ENCODE data around the gene NFS1. TPM values are rescaled to one million over a fixed set of nuclear protein-coding genes. Genes with fewer than 3 reads are reported as not detected.

NFS1 gene
- total RNA-seq, 1 donor from 2014 or later, result 19.5 TPM

DNA sequence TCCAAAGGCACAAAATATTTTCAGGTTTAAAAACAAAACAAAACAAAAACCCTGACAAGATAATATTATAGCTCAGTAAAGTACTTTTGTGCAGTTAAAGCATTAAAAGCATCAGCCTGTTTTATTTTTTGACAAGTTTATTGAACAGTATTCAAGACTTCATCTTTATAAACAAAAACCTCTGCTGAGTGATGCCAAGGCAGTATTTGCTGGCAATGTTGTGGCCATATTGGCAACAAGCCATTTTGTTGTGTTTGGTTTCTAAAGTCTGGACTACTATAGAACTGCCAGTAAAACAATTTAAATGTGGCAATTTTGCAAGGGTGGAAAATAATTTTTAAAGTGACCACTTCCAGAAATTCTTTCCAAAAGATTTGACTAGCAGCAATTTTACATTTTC is 50.3 kb downstream of the NFS1 start:
- peaks cover 11% of the 10 kb centered on the region for H3K4me1 ChIP-seq
- H3K36me3 ChIP-seq, result peaks cover 22% of the 10 kb centered on the region
- H3K9me3 ChIP-seq, result no peaks in the 10 kb centered on the region
- intact Hi-C loops (cut with DNase I), result no loop called here
- no peaks in the 10 kb centered on the region for H3K27me3 ChIP-seq
- ATAC-seq (no peak), DNase-seq (no peak)
- H3K4me3 ChIP-seq, result no peak overlapping the region
- TF ChIP-seq, protein P1, sequence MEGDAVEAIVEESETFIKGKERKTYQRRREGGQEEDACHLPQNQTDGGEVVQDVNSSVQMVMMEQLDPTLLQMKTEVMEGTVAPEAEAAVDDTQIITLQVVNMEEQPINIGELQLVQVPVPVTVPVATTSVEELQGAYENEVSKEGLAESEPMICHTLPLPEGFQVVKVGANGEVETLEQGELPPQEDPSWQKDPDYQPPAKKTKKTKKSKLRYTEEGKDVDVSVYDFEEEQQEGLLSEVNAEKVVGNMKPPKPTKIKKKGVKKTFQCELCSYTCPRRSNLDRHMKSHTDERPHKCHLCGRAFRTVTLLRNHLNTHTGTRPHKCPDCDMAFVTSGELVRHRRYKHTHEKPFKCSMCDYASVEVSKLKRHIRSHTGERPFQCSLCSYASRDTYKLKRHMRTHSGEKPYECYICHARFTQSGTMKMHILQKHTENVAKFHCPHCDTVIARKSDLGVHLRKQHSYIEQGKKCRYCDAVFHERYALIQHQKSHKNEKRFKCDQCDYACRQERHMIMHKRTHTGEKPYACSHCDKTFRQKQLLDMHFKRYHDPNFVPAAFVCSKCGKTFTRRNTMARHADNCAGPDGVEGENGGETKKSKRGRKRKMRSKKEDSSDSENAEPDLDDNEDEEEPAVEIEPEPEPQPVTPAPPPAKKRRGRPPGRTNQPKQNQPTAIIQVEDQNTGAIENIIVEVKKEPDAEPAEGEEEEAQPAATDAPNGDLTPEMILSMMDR (IDR thresholded peaks at IDR 0.05), result no peak
- no peak overlapping the region for H3K27ac ChIP-seq

DNA sequence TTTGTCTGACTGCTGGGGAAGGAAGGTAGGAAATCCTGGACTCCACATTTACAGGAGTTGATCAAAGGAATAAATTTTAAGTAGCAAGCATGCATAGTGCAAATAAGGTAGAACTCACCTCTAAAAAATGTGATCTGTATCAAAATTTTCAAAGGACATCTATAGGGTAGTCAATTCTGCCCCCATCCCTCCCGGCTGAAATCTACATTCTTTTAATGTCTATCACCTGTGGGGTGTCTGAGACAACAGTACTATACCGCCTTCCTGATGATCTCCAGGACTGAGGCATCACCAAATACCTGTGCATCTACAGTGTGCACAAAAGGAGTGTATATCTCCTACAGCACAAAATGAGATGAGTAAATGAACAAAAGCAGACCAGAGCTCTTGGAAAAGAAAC is 54.3 kb downstream of the NFS1 start:
- Histone ChIP-seq H3K27me3 (no peaks in the 10 kb centered on the region), H3K36me3 (no peaks in the 10 kb centered on the region), H3K27ac (no peak overlapping the region), H3K4me1 (peaks cover 7% of the 10 kb centered on the region), H3K4me3 (no peak overlapping the region), H3K9me3 (no peaks in the 10 kb centered on the region)
- no peak for ATAC-seq
- TF ChIP-seq, protein P1 (IDR thresholded peaks at IDR 0.05), result no peak
- DNase-seq, result no peak
- intact Hi-C loops (cut with DNase I), result no loop called here

DNA sequence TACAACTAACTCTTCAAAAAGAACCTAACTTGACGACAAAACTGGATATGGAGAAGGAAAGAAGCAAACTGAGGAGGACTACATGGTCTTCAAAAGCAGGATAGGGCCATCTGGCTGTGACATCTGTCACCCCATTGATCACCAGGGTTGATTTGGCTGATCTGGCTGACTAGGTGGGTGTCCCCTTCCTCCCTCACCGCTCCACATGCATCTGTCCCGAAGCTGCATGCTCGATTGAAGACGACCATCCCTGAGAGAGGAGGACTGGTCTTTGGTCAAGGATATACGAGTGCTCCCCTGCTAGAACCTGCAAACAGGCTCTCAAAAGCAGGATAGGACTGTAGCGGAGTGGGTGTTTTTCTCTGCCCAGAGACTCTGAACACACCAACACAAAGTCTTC is 56.1 kb downstream of the NFS1 start:
- H3K4me3 ChIP-seq, result no peak overlapping the region
- no peak for ATAC-seq
- no peaks in the 10 kb centered on the region for H3K27me3 ChIP-seq

DNA sequence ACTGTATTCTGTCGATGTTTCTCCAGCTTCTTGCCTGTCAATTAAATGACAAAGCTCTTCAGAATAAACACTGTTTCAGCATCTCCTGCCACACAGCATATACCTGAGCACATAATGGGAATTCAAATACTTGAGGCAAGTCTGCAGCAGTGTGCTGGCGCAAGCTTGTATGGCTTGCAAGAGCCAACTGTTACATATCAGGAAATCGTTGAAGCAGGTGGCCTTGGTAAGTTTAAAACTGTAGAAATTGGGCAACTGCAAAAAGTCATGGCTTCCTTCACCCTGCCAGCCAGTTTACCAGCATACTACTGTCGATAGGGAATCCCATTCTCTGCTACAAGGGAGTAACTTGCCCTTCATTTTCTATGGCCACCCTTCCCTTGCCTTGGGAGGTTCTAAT is 57.4 kb downstream of the NFS1 start:
- no peaks in the 10 kb centered on the region for H3K36me3 ChIP-seq
- TF ChIP-seq, protein P1 (IDR thresholded peaks at IDR 0.05), result no peak
- no peak overlapping the region for H3K4me3 ChIP-seq
- DNase-seq, result no peak
- no peak overlapping the region for H3K27ac ChIP-seq
- no peaks in the 10 kb centered on the region for H3K4me1 ChIP-seq
- intact Hi-C loops (cut with DNase I), result no loop called here
- no peaks in the 10 kb centered on the region for H3K9me3 ChIP-seq
- no peaks in the 10 kb centered on the region for H3K27me3 ChIP-seq
- ATAC-seq, result no peak

More for the DNA sequence above, 56.1 kb downstream of the NFS1 start:
- Histone ChIP-seq H3K27ac (no peak overlapping the region), H3K36me3 (no peaks in the 10 kb centered on the region), H3K9me3 (no peaks in the 10 kb centered on the region), H3K4me1 (no peaks in the 10 kb centered on the region)
- TF ChIP-seq, protein P1 (IDR thresholded peaks at IDR 0.05), result no peak
- no peak for DNase-seq
- intact Hi-C loops (cut with DNase I), result no loop called here

DNA sequence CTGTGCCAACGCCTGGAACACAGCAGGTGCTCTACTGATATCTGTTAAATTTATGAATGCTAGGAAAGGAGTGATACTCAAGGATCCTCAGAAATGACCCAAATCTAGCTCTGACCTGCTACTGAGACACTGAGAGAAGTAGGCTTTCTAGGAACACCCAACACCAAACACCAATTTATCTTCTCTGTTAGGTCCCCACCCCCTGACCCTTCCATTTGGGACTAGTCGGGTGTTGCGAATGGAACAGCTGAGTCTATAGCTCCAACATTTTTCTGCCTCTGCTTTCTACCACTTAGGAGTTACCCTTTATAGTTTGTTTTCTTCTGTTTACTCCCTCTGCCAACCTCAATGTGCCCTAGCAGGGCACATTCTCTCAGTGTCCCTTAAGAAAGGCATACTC is 58.4 kb downstream of the NFS1 start:
- H3K4me3 ChIP-seq, result no peak overlapping the region
- H3K36me3 ChIP-seq, result no peaks in the 10 kb centered on the region
- no peak for DNase-seq
- ATAC-seq, result no peak
- TF ChIP-seq, protein P1 (IDR thresholded peaks at IDR 0.05), result no peak
- H3K27me3 ChIP-seq, result no peaks in the 10 kb centered on the region
- H3K4me1 ChIP-seq, result no peaks in the 10 kb centered on the region
- H3K27ac ChIP-seq, result no peak overlapping the region
- intact Hi-C loops (cut with DNase I), result no loop called here
- no peaks in the 10 kb centered on the region for H3K9me3 ChIP-seq

DNA sequence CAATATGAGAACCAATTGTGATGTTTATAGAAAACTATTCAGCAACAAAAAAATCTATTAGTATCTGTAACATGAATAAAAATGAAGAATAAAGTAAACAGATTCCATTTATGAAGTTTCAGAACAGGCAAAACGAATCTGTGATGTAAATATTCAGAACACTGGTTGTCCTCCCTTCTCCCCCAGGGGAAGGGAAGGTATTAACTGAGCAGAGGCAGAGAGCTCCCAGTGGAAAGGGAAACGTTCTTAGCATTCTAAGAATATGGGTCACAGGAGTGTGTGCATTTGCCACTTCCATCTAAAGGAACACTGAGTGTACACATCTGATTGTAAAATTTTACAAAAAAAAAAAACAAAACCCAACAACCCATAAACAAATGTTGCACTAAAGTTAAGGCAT is 60.4 kb downstream of the NFS1 start:
- H3K4me1 ChIP-seq, result no peaks in the 10 kb centered on the region
- intact Hi-C loops (cut with DNase I), result no loop called here
- H3K36me3 ChIP-seq, result no peaks in the 10 kb centered on the region
- H3K4me3 ChIP-seq, result no peak overlapping the region
- no peaks in the 10 kb centered on the region for H3K27me3 ChIP-seq
- ATAC-seq (no peak), DNase-seq (no peak)
- no peaks in the 10 kb centered on the region for H3K9me3 ChIP-seq
- no peak overlapping the region for H3K27ac ChIP-seq
- TF ChIP-seq, protein P1 (IDR thresholded peaks at IDR 0.05), result no peak

All from upper lobe of right lung (tissue), 1 donor.